ENCODE data around the gene EFNB2.

Gene EFNB2

DNA sequence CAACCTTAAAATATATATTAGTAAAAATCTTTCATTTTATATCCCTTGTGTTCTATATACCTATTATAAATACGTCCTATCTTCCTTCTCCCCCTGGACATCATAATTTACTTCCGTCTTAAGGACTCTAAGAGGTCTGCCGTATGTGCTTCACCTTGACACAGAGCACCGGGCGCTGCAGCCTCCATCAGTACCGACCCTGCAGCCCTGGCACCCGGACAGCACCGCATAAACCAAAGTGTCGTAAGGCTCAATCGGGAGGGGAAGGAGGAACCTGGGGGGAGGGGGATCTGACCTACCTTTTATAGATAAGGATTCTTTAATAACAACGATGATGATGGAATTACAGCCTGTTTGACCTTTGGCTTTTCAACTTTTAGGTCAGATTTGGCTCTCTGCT is 44.0 kb downstream of the EFNB2 start:
- Histone ChIP-seq H3K4me3 (replicated peaks; ENCODE audit: insufficient read depth, low read length) (no peak overlapping the region), H3K27ac (replicated peaks) (no peak overlapping the region), H3K27me3 (ENCODE audit: insufficient read depth, poor library complexity, severe bottlenecking) (no peaks in the 10 kb centered on the region)
- no peak for DNase-seq (ENCODE audit: low read depth in 1 of 2, low spot score in 1 of 2)
- TF ChIP-seq GABPA (IDR thresholded peaks at IDR 0.05; ENCODE audit: low read depth) (no peak), POLR2AphosphoS5 (IDR thresholded peaks at IDR 0.05; ENCODE audit: low read depth) (no peak), SPI1 (IDR thresholded peaks at IDR 0.05; ENCODE audit: borderline replicate concordance, low read depth) (no peak)
- TF ChIP-seq, protein P1, sequence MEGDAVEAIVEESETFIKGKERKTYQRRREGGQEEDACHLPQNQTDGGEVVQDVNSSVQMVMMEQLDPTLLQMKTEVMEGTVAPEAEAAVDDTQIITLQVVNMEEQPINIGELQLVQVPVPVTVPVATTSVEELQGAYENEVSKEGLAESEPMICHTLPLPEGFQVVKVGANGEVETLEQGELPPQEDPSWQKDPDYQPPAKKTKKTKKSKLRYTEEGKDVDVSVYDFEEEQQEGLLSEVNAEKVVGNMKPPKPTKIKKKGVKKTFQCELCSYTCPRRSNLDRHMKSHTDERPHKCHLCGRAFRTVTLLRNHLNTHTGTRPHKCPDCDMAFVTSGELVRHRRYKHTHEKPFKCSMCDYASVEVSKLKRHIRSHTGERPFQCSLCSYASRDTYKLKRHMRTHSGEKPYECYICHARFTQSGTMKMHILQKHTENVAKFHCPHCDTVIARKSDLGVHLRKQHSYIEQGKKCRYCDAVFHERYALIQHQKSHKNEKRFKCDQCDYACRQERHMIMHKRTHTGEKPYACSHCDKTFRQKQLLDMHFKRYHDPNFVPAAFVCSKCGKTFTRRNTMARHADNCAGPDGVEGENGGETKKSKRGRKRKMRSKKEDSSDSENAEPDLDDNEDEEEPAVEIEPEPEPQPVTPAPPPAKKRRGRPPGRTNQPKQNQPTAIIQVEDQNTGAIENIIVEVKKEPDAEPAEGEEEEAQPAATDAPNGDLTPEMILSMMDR (IDR thresholded peaks at IDR 0.05; ENCODE audit: insufficient read depth, low read length), result no peak
- TF ChIP-seq, protein P2, sequence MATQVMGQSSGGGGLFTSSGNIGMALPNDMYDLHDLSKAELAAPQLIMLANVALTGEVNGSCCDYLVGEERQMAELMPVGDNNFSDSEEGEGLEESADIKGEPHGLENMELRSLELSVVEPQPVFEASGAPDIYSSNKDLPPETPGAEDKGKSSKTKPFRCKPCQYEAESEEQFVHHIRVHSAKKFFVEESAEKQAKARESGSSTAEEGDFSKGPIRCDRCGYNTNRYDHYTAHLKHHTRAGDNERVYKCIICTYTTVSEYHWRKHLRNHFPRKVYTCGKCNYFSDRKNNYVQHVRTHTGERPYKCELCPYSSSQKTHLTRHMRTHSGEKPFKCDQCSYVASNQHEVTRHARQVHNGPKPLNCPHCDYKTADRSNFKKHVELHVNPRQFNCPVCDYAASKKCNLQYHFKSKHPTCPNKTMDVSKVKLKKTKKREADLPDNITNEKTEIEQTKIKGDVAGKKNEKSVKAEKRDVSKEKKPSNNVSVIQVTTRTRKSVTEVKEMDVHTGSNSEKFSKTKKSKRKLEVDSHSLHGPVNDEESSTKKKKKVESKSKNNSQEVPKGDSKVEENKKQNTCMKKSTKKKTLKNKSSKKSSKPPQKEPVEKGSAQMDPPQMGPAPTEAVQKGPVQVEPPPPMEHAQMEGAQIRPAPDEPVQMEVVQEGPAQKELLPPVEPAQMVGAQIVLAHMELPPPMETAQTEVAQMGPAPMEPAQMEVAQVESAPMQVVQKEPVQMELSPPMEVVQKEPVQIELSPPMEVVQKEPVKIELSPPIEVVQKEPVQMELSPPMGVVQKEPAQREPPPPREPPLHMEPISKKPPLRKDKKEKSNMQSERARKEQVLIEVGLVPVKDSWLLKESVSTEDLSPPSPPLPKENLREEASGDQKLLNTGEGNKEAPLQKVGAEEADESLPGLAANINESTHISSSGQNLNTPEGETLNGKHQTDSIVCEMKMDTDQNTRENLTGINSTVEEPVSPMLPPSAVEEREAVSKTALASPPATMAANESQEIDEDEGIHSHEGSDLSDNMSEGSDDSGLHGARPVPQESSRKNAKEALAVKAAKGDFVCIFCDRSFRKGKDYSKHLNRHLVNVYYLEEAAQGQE (IDR thresholded peaks at IDR 0.05; ENCODE audit: insufficient replicate concordance, low read depth), result no peak

DNA sequence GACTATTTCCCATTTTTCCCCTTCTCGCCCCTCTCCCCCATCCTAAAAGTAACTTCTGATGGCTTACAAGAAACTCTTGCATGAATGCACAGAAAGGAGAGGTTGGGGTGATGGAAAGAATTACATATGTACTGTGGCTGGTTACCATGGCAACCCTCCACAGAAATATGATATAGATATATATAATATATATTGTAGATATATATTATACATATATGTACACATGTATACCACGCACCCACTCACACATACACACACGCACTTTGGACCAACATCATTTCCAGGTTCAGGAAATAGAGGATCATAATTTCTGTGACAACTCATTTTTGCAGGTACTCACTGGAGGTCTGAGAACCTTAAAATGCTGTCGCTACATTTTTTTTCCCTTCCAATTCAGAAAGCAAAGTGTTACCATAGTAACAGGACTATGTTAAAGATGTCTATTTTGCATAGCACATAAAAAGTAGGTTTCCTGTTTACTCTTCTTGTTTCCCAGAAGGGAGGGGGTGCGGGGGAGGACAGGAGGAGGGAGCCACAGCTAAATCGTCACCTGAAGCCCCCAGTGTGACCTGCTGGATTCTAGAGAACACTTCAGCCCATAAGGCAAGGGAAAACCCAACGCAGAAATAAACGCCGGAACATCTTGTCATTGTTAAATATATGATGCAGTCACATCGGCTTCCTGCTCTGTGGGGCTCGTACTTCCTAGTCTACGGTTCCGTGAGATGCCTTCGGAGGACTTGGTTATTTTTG is 44.7 kb downstream of the EFNB2 start:
- H3K27me3 ChIP-seq (ENCODE audit: insufficient read depth, poor library complexity, severe bottlenecking), result no peaks in the 10 kb centered on the region
- DNase-seq (ENCODE audit: low read depth in 1 of 2, low spot score in 1 of 2), result no peak
- TF ChIP-seq GABPA (IDR thresholded peaks at IDR 0.05; ENCODE audit: low read depth) (no peak), SPI1 (IDR thresholded peaks at IDR 0.05; ENCODE audit: borderline replicate concordance, low read depth) (no peak), POLR2AphosphoS5 (IDR thresholded peaks at IDR 0.05; ENCODE audit: low read depth) (no peak)
- TF ChIP-seq, protein P1 (IDR thresholded peaks at IDR 0.05; ENCODE audit: insufficient read depth, low read length), result no peak
- TF ChIP-seq, protein P2 (IDR thresholded peaks at IDR 0.05; ENCODE audit: insufficient replicate concordance, low read depth), result no peak
- H3K27ac ChIP-seq (replicated peaks), result no peak overlapping the region
- no peak overlapping the region for H3K4me3 ChIP-seq (replicated peaks; ENCODE audit: insufficient read depth, low read length)

GRCh38 chr13:106489849-106490568 is 45.5 kb downstream of the EFNB2 start:
- Histone ChIP-seq H3K27me3 (ENCODE audit: insufficient read depth, poor library complexity, severe bottlenecking) (no peaks in the 10 kb centered on the region), H3K27ac (replicated peaks) (no peak overlapping the region), H3K4me3 (replicated peaks; ENCODE audit: insufficient read depth, low read length) (no peak overlapping the region)
- TF ChIP-seq, protein P2 (IDR thresholded peaks at IDR 0.05; ENCODE audit: insufficient replicate concordance, low read depth), result no peak
- TF ChIP-seq GABPA (IDR thresholded peaks at IDR 0.05; ENCODE audit: low read depth) (no peak), SPI1 (IDR thresholded peaks at IDR 0.05; ENCODE audit: borderline replicate concordance, low read depth) (no peak), POLR2AphosphoS5 (IDR thresholded peaks at IDR 0.05; ENCODE audit: low read depth) (no peak)
- TF ChIP-seq, protein P1 (IDR thresholded peaks at IDR 0.05; ENCODE audit: insufficient read depth, low read length), result no peak
- DNase-seq (ENCODE audit: low read depth in 1 of 2, low spot score in 1 of 2), result no peak

Data from HL-60 (cell line).